Retinal pigment epithelial cell (primary cell): Measurements from ENCODE around the gene OTUD3.
"Not testable (repeated sequence)": the region's sequence is repeated elsewhere in the genome, so short reads cannot be mapped to it uniquely, and the experiment has no call there.

Experiments used
- DNase-seq: peaks from one replicate; pipeline ENCODE4 v3.0.0-alpha.2; 2010; ENCODE audit warnings: low read depth
- H3K4me3 ChIP-seq: 2 replicates; pipeline ENCODE4 v1.5.1; 2011; ENCODE audit warnings: mild to moderate bottlenecking, low read length, control low read depth, moderate library complexity
- TF ChIP-seq, protein P1 (sequence below): conservative IDR thresholded peaks from 2 replicates; pipeline ENCODE4 v1.5.1; 2011; ENCODE audit warnings: low read depth, low read length, control low read depth, inconsistent platforms

OTUD3 gene

GRCh38 chr1:19861034-19861433, 21.2 kb upstream of the OTUD3 start:
- DNase-seq: no peak
- H3K4me3 ChIP-seq: no peak overlapping the region
- TF ChIP-seq, protein P1, sequence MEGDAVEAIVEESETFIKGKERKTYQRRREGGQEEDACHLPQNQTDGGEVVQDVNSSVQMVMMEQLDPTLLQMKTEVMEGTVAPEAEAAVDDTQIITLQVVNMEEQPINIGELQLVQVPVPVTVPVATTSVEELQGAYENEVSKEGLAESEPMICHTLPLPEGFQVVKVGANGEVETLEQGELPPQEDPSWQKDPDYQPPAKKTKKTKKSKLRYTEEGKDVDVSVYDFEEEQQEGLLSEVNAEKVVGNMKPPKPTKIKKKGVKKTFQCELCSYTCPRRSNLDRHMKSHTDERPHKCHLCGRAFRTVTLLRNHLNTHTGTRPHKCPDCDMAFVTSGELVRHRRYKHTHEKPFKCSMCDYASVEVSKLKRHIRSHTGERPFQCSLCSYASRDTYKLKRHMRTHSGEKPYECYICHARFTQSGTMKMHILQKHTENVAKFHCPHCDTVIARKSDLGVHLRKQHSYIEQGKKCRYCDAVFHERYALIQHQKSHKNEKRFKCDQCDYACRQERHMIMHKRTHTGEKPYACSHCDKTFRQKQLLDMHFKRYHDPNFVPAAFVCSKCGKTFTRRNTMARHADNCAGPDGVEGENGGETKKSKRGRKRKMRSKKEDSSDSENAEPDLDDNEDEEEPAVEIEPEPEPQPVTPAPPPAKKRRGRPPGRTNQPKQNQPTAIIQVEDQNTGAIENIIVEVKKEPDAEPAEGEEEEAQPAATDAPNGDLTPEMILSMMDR: no peak

GRCh38 chr1:19861842-19862530, 20.2 kb upstream of the OTUD3 start:
- DNase-seq: no peak
- TF ChIP-seq, protein P1: no peak
- no peak overlapping the region for H3K4me3 ChIP-seq

DNA sequence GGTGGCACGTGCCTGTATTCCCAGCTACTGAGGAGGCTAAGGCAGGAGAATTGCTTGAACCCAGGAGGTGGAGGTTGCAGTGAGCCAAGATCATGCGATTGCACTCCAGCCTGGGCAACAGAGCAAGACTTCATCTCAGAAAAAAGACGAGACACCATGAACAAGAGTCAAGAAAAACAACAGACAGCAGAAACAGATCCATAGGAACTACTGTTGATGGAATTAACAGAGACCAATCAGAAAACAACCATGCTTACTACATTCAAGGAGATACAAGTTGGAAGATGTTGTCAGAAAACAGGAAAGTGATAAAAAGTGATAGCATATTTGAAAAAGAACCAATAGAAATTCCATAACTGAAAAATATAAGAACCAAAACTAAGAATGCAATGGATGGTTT, 19.3 kb upstream of the OTUD3 start:
- H3K4me3 ChIP-seq: no peak overlapping the region
- TF ChIP-seq, protein P1: no peak
- no peak for DNase-seq

DNA sequence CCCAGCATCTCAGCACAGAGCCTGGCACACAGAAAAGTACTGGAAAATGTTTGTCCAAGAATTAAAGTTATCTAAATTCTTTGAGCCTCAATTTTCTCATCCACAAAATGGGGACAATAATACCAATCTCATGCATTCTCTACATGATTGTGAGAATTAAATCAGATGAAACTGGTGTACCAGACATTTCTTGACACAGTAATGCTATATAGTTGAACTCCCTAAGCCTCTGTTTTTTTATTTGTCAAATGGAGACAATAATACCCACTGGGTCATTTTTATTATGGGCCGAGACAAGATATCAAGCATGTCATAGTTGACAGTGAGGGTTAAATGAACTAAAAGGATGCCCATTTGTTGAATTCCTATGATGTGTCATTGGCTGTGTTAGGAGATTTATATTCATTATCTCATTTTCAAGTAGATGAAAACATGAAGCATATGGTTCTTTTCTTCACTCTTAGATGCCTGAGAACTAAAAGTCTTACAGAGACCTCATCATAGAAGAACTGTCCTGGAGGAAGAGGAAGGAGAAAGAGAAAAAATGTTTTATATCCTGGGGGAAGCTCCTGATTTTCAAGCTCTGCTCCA, 17.5 kb upstream of the OTUD3 start:
- TF ChIP-seq, protein P1: no peak
- DNase-seq: no peak
- no peak overlapping the region for H3K4me3 ChIP-seq

GRCh38 chr1:19866029-19866428, 16.2 kb upstream of the OTUD3 start:
- no peak for DNase-seq
- TF ChIP-seq, protein P1: no peak
- no peak overlapping the region for H3K4me3 ChIP-seq

- TF ChIP-seq, protein P1: no peak
- DNase-seq: no peak
- H3K4me3 ChIP-seq: no peak overlapping the region
These were observed 15.4 kb upstream of the OTUD3 start for GRCh38 chr1:19866758-19867157.

DNA sequence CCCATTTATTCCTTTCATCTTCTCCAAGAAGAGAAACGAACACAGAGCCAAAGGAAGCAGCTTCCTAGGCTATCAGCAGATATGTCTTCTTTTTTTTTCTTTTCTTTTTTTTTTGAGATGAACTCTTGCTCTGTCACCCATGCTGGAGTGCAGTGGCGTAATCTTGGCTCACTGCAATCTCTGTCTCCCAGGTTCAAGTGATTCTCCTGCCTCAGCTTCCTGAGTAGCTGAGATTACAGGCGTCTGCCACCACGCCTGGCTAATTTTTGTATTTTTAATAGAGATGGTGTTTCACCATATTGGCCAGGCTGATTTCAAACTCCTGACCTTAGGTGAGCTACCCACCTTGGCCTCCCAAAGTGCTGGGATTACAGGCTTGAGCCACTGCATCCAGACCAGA, 13.6 kb upstream of the OTUD3 start:
- not testable (repeated sequence) for DNase-seq, H3K4me3 ChIP-seq

DNA sequence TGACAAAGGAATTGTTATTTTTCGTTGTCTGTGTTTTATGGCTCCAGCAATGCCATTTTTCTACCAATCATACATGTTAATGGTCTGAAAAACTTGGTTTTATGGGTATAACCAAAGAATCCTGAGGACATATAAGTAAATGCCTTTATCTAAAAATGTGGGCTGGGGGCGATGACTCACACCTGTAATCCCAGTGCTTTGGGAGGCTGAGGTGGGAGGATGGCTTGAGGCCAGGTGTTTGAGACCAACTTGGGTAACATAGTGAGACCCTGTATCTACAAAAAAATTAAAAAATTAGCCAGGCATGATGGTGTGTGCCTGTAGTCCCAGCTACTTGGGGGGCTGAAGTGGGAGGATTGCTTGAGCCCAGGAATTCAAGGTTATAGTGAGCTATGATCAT, 12.7 kb upstream of the OTUD3 start:
- DNase-seq, H3K4me3 ChIP-seq: not testable (repeated sequence)
